Smooth muscle cell (in vitro differentiated cells): Measurements from ENCODE around the gene NLRP1. TPM values are rescaled to one million over a fixed set of nuclear protein-coding genes. Genes with fewer than 3 reads are reported as not detected.

Experiments used
- DNase-seq: peaks from one replicate; lab custom pipeline; 2025; ENCODE audit not compliant: unreplicated experiment; lab: John Stamatoyannopoulos, UW
- H2AFZ ChIP-seq: fragments of 200-600 bp; sonication (generic); 2 replicates; pipeline ENCODE4 v1.6.0; 2016; ENCODE audit warnings: antibody characterized with exemption, low read depth, mild to moderate bottlenecking
- H3F3A ChIP-seq: fragments of 200-600 bp; sonication (generic); 2 replicates; pipeline ENCODE4 v1.6.0; 2017; ENCODE audit warnings: antibody characterized with exemption, low read depth
- H3K27ac ChIP-seq: fragments of 200-600 bp; sonication (generic); 2 replicates; pipeline ENCODE4 v1.5.1; 2016; ENCODE audit warnings: low read depth, mild to moderate bottlenecking
- H3K27me3 ChIP-seq: fragments of 200-600 bp; sonication (generic); 2 replicates; pipeline ENCODE4 v1.6.1; 2016; ENCODE audit warnings: low read depth, mild to moderate bottlenecking
- H3K36me3 ChIP-seq: fragments of 200-600 bp; sonication (generic); 2 replicates; pipeline ENCODE4 v1.5.1; 2016; ENCODE audit warnings: low read depth
- H3K4me1 ChIP-seq: fragments of 200-600 bp; sonication (generic); 2 replicates; pipeline ENCODE4 v1.5.1; 2016; ENCODE audit warnings: low read depth
- H3K4me2 ChIP-seq: fragments of 200-600 bp; sonication (generic); 2 replicates; pipeline ENCODE4 v1.6.0; 2016; ENCODE audit warnings: mild to moderate bottlenecking
- H3K4me3 ChIP-seq: fragments of 200-600 bp; sonication (generic); 2 replicates; pipeline ENCODE4 v1.5.1; 2016; ENCODE audit warnings: mild to moderate bottlenecking
- H3K79me2 ChIP-seq: fragments of 200-600 bp; sonication (generic); 2 replicates; pipeline ENCODE4 v1.6.0; 2016; ENCODE audit warnings: low read depth, mild to moderate bottlenecking
- H3K9ac ChIP-seq: fragments of 200-600 bp; sonication (generic); 2 replicates; pipeline ENCODE4 v1.6.0; 2016; ENCODE audit warnings: low read depth
- H3K9me3 ChIP-seq: fragments of 200-600 bp; sonication (generic); replicated peaks from 2 replicates; pipeline ENCODE4 v1.5.1; 2016; ENCODE audit warnings: low read depth
- H4K20me1 ChIP-seq: fragments of 200-600 bp; sonication (generic); 2 replicates; pipeline ENCODE4 v1.6.0; 2016; ENCODE audit warnings: low read depth
- CTCF ChIP-seq: fragments of 200-600 bp; sonication (generic); IDR thresholded peaks from 2 replicates; pipeline ENCODE4 v1.5.1; 2017; ENCODE audit warnings: borderline replicate concordance, mild to moderate bottlenecking, antibody characterized with exemption; ENCODE audit not compliant: insufficient read depth, poor library complexity, severe bottlenecking
- WGBS: methylation state at CpG from one replicate; pipeline ENCODE4 v1.1.7; 2016; ENCODE audit warnings: low lambda C conversion rate; 5-methylcytosine and 5-hydroxymethylcytosine counted together
- polyA plus RNA-seq: library from polyadenylated mRNA; unstranded; fragments of >200 nt; fragmentation: Nextera tagmentation; extraction: Ambion mirVana; gene quantifications from 2 replicates; pipeline ENCODE4 v1.2.1, GENCODE V29; 2016
- total RNA-seq: library from RNA; depleted of rRNA; stranded (reverse); fragments of >200 nt; gene quantifications from 2 replicates; pipeline ENCODE4 v1.2.3, GENCODE V29; 2014

NLRP1 gene
- total and polyA plus RNA-seq, 2 experiments from 2014 or later, result 47.2 to 75.7 TPM

GRCh38 chr17:5486206-5487124 lies 97.8 kb downstream of the NLRP1 start, which contains the start of gene MIS12:
Gene MIS12, plus strand, starts transcription at chr17:5486566. Its CDS starts 2,297 bp downstream, at chr17:5488863.
- peak; percentile 93 for DNase-seq
- peak within 1 kb of the TSS; percentile 95 for H3K9ac ChIP-seq
- H3K27me3 ChIP-seq, result no peaks in the 10 kb centered on the region
- H3K27ac ChIP-seq, result peak within 1 kb of the TSS; percentile 98
- H4K20me1 ChIP-seq, result no peaks in the 10 kb centered on the region
- H3K4me1 ChIP-seq, result peaks cover 18% of the 10 kb centered on the region
- peaks cover 12% of the 10 kb centered on the region for H3F3A ChIP-seq
- TF ChIP-seq CTCF, result no peak
- H3K9me3 ChIP-seq, result no peaks in the 10 kb centered on the region
- H3K4me3 ChIP-seq, result peak within 1 kb of the TSS; percentile 98
- peaks cover 63% of the 10 kb centered on the region for H3K79me2 ChIP-seq
- H3K36me3 ChIP-seq, result peaks cover 3% of the 10 kb centered on the region
- 1% methylated on average over 63 of the region's 77 CpGs for WGBS
- H2AFZ ChIP-seq, result peak within 1 kb of the TSS; percentile 84
- peak within 1 kb of the TSS; percentile 92 for H3K4me2 ChIP-seq

GRCh38 chr17:5485270-5486205 lies 98.8 kb downstream of the NLRP1 start, which contains the start of gene DERL2:
Gene DERL2, minus strand, starts transcription at chr17:5486178. Its CDS starts 17 bp downstream, at chr17:5486161.
- no peak for DNase-seq

DNA sequence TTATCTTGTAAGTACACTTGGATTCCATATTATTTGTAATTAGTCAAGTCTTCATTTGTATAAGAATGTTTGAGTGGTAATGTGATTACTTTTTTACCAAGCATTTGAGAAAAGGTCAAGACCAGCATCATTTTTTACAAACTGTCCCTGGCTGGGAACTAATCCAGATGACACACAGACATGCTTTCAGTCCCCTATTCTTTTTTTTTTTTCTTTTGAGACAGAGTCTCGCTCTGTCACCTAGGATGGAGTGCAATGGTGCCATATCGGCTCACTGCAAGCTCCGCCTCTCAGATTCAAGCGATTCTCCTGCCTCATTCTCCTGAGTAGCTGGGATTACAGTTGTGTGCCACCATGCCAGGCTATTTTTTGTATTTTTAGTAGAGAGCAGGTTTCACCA lies 102.9 kb downstream of the NLRP1 start:
- Histone ChIP-seq H3K4me2 (no peak overlapping the region), H3K27ac (no peak overlapping the region), H3K9me3 (no peaks in the 10 kb centered on the region), H3K27me3 (no peaks in the 10 kb centered on the region), H3K4me1 (peaks cover 7% of the 10 kb centered on the region), H2AFZ (no peak overlapping the region), H3K36me3 (peaks cover 23% of the 10 kb centered on the region), H4K20me1 (peaks cover 14% of the 10 kb centered on the region), H3F3A (no peaks in the 10 kb centered on the region), H3K9ac (no peak overlapping the region), H3K79me2 (peaks cover 79% of the 10 kb centered on the region), H3K4me3 (no peak overlapping the region)
- TF ChIP-seq CTCF, result no peak
- 96% methylated on average over 4 of the region's 4 CpGs for WGBS
- DNase-seq, result no peak

More at GRCh38 chr17:5485270-5486205, 98.8 kb downstream of the NLRP1 start, which contains the start of gene DERL2:
- Histone ChIP-seq H2AFZ (peak within 1 kb of the TSS; percentile 84), H3K36me3 (peaks cover 3% of the 10 kb centered on the region), H3K4me1 (peaks cover 18% of the 10 kb centered on the region), H3K4me3 (peak within 1 kb of the TSS; percentile 98), H3K9me3 (no peaks in the 10 kb centered on the region), H3K79me2 (peaks cover 70% of the 10 kb centered on the region), H3K27me3 (no peaks in the 10 kb centered on the region), H3K27ac (peak within 1 kb of the TSS; percentile 98), H3K4me2 (peak within 1 kb of the TSS; percentile 92), H4K20me1 (no peaks in the 10 kb centered on the region), H3K9ac (peak within 1 kb of the TSS; percentile 95), H3F3A (peaks cover 12% of the 10 kb centered on the region)
- no peak for TF ChIP-seq CTCF
- WGBS, result 7% methylated on average over 24 of the region's 29 CpGs
